K562 (cell line): ENCODE data around the gene DCAKD. TPM values are rescaled to one million over a fixed set of nuclear protein-coding genes. Genes with fewer than 3 reads are reported as not detected.

ENCODE experiments used
- ATAC-seq: fragments of 200-7000 bp; cut with Tn5 transposase; 3 replicates; pipeline ENCODE4 v1.9.1; 2020; ENCODE audit warnings: moderate library complexity
- BruUV-seq: library from RNA; stranded (reverse); fragments of 400-500 nt; replicated peaks from 2 replicates; lab custom pipeline; 2021; lab: Mats Ljungman, UMichigan
- CTCF ChIA-PET: fragments of 300-600 bp; formaldehyde crosslinking; extraction: SDS; loops from one replicate; lab custom pipeline; 2021; ENCODE audit warnings: low intra/inter-chr PET ratio; lab: Yijun Ruan, JAX
- POLR2A ChIA-PET: fragments of 300-600, 350-650 bp; sonication (Branson Sonifier 250); formaldehyde crosslinking; extraction: SDS; loops from one replicate; lab custom pipeline; 2021; ENCODE audit warnings: antibody characterized with exemption, inconsistent platforms; lab: Yijun Ruan, JAX
- DNase-seq, 4 experiments: peaks; one replicate each; pipeline versions ENCODE4 v3.0.0 to v3.0.0-alpha.2; 2011 to 2018; ENCODE audit warnings: low spot score in 3 of 4, mixed read lengths in 3 of 4; ENCODE audit errors: extremely low read depth in 1 of 4
- FAIRE-seq: peaks from 2 replicates; lab custom pipeline; 2011; peaks lifted over from hg19 to GRCh38; lab: Jason Lieb, UNC
- H2AFZ ChIP-seq: 2 replicates; pipeline ENCODE4 v1.6.0; 2011; ENCODE audit warnings: low read depth, low read length, control low read depth, inconsistent platforms
- H3K27ac ChIP-seq: fragments of 200-600 bp; 3 replicates; pipeline ENCODE4 v1.8.0; 2011; ENCODE audit warnings: low read depth, mild to moderate bottlenecking, control low read depth, inconsistent platforms, low read length, moderate library complexity, mixed read lengths; ENCODE audit errors: extremely low read depth
- H3K27me3 ChIP-seq, 2 experiments: fragments of 300-600 bp in 1 of 2; 2 replicates in 1 of 2; 3 replicates in 1 of 2; pipeline versions ENCODE4 v1.6.0 to v1.8.0; 2011; ENCODE audit warnings: inconsistent platforms in 2 of 2, low read length in 2 of 2, mild to moderate bottlenecking in 1 of 2, mixed read lengths in 1 of 2, moderate library complexity in 1 of 2; ENCODE audit not compliant: control insufficient read depth in 2 of 2, insufficient read depth in 2 of 2
- H3K36me3 ChIP-seq: fragments of 300-600 bp; 3 replicates; pipeline ENCODE4 v1.8.0; 2011; ENCODE audit warnings: mild to moderate bottlenecking, low read length, inconsistent platforms; ENCODE audit not compliant: control insufficient read depth, insufficient read depth
- H3K4me1 ChIP-seq, 2 experiments: fragments of 200-600 bp in 1 of 2; replicated peaks in 1 of 2; 2 replicates in 1 of 2; 3 replicates in 1 of 2; pipeline versions ENCODE4 v1.5.1 to v1.8.0; 2011; ENCODE audit warnings: inconsistent platforms in 2 of 2, low read length in 2 of 2, mild to moderate bottlenecking in 1 of 2, mixed read lengths in 1 of 2, moderate library complexity in 1 of 2; ENCODE audit not compliant: control insufficient read depth in 2 of 2, insufficient read depth in 2 of 2
- H3K4me2 ChIP-seq: 2 replicates; pipeline ENCODE4 v1.6.1; 2011; ENCODE audit warnings: low read length, control low read depth, inconsistent platforms, mixed read lengths; ENCODE audit not compliant: insufficient read depth
- H3K4me3 ChIP-seq: fragments of 200-600 bp; sonication (generic), shearing (Covaris generic); 2 replicates; pipeline ENCODE4 v1.5.1; 2016; ENCODE audit warnings: control low read depth, inconsistent platforms
- H3K79me2 ChIP-seq: fragments of 200-600 bp; 3 replicates; pipeline ENCODE4 v1.8.0; 2011; ENCODE audit warnings: low read length, inconsistent platforms; ENCODE audit not compliant: control insufficient read depth, insufficient read depth
- H3K9ac ChIP-seq, 2 experiments: 2 replicates each; pipeline versions ENCODE4 v1.6.0 to v1.6.1; 2011; ENCODE audit warnings: low read depth in 2 of 2, low read length in 2 of 2, control low read depth in 1 of 2, inconsistent platforms in 1 of 2, mild to moderate bottlenecking in 1 of 2, mixed read lengths in 1 of 2; ENCODE audit not compliant: insufficient read depth in 1 of 2
- H3K9me1 ChIP-seq: one replicate; pipeline ENCODE4 v1.6.0; 2011; ENCODE audit warnings: inconsistent platforms, mild to moderate bottlenecking, low read length, moderate library complexity; ENCODE audit not compliant: control insufficient read depth, insufficient read depth
- H3K9me3 ChIP-seq: replicated peaks from 2 replicates; pipeline ENCODE4 v1.5.1; 2011; ENCODE audit warnings: low read depth, low read length, inconsistent platforms; ENCODE audit not compliant: control insufficient read depth, insufficient read depth
- H4K20me1 ChIP-seq: replicated peaks from 2 replicates; pipeline ENCODE4 v1.6.1; 2011; ENCODE audit warnings: low read length, inconsistent platforms, mixed read lengths; ENCODE audit not compliant: control insufficient read depth, insufficient read depth
- ARID4B ChIP-seq: sonication (generic); formaldehyde crosslinking; IDR thresholded peaks from 2 replicates; pipeline ENCODE4 v1.8.0; 2022; ENCODE audit warnings: mild to moderate bottlenecking, missing genetic modification reagents
- ARNT ChIP-seq, 2 experiments: fragments of 450-650 bp; IDR thresholded peaks; 2 replicates each; pipeline ENCODE4 v1.6.1; 2016; ENCODE audit warnings: mild to moderate bottlenecking in 1 of 2
- ASH1L ChIP-seq: fragments of 450-650 bp; IDR thresholded peaks from 2 replicates; pipeline ENCODE4 v1.6.1; 2018; ENCODE audit warnings: borderline replicate concordance, mild to moderate bottlenecking, low read depth; ENCODE audit not compliant: partially characterized antibody
- BCOR ChIP-seq: fragments of 450-650 bp; IDR thresholded peaks from 2 replicates; pipeline ENCODE4 v1.6.1; 2016
- C11orf30 ChIP-seq: fragments of 450-650 bp; IDR thresholded peaks from 2 replicates; pipeline ENCODE4 v1.6.1; 2016; ENCODE audit warnings: low read depth, mild to moderate bottlenecking
- CC2D1A ChIP-seq: fragments of 450-650 bp; IDR thresholded peaks from 2 replicates; pipeline ENCODE4 v1.6.1; 2017; ENCODE audit warnings: mild to moderate bottlenecking
- CXXC5 ChIP-seq: fragments of 250-450 bp; sonication (Bioruptor Pico); IDR thresholded peaks from 2 replicates; pipeline ENCODE4 v1.8.0; 2022; ENCODE audit warnings: inconsistent platforms, mild to moderate bottlenecking, moderate library complexity
- FOXA1 ChIP-seq: fragments of 450-650 bp; IDR thresholded peaks from 2 replicates; pipeline ENCODE4 v1.6.1; 2016; ENCODE audit warnings: mild to moderate bottlenecking, borderline replicate concordance
- LEF1 ChIP-seq: fragments of 450-650 bp; IDR thresholded peaks from 2 replicates; pipeline ENCODE4 v1.6.1; 2016; ENCODE audit warnings: mild to moderate bottlenecking
- MCM2 ChIP-seq: fragments of 450-650 bp; IDR thresholded peaks from 2 replicates; pipeline ENCODE4 v1.6.1; 2017; ENCODE audit warnings: low read depth, mild to moderate bottlenecking
- NFIX ChIP-seq: fragments of 250-450 bp; sonication (Bioruptor Pico); IDR thresholded peaks from 2 replicates; pipeline ENCODE4 v1.4.0; 2020; ENCODE audit warnings: low read depth, mild to moderate bottlenecking, moderate library complexity
- SMARCE1 ChIP-seq: fragments of 450-650 bp; IDR thresholded peaks from 2 replicates; pipeline ENCODE4 v1.7.1; 2016; ENCODE audit warnings: mild to moderate bottlenecking
- USF2 ChIP-seq: sonication (generic); formaldehyde crosslinking; IDR thresholded peaks from 2 replicates; pipeline ENCODE4 v1.5.0; 2020; ENCODE audit warnings: missing genetic modification reagents
- ZBTB2 ChIP-seq: fragments of 450-650 bp; IDR thresholded peaks from 2 replicates; pipeline ENCODE4 v1.6.1; 2016; ENCODE audit warnings: antibody characterized with exemption
- ZNF316 ChIP-seq: fragments of 450-650 bp; IDR thresholded peaks from 2 replicates; pipeline ENCODE4 v1.6.1; 2016
- ZNF395 ChIP-seq: fragments of 200-800 bp; sonication (Bioruptor generic); IDR thresholded peaks from 2 replicates; pipeline ENCODE4 v1.6.1; 2017; ENCODE audit warnings: missing genetic modification characterization, missing compliant biosample characterization
- WGBS: fragments of 100-300 bp; shearing (Covaris generic); methylation state at CpG from one replicate; pipeline ENCODE4 v1.1.6; 2016; ENCODE audit warnings: low coverage, mixed read lengths; ENCODE audit not compliant: insufficient coverage; ENCODE audit errors: missing lambda C conversion rate; 5-methylcytosine and 5-hydroxymethylcytosine counted together
- in situ Hi-C: fragments of 300-500 bp; cut with MboI; formaldehyde crosslinking; loops from 4 replicates; pipeline ENCODE4 v1.15.0; 2018; ENCODE audit warnings: inconsistent platforms, mixed read lengths
- intact Hi-C: fragments of 100-400 bp; cut with micrococcal nuclease; formaldehyde crosslinking; loops from 2 replicates; pipeline ENCODE4 v1.14.2; 2022
- polyA plus RNA-seq, 8 experiments: library from polyadenylated mRNA; depleted of rRNA in 4 of 8; stranded (reverse) in 5 of 8; unstranded in 3 of 8; fragments of >200 nt; fragmentation: Nextera tagmentation in 2 of 8; fragmentation: Illumina TruSeq in 1 of 8; extraction: Ambion mirVana in 2 of 8; extraction: Trizol in 1 of 8; gene quantifications; 2 replicates each; pipeline versions ENCODE4 v1.2.1 to v1.2.3, GENCODE V29; 2011 to 2014; ENCODE audit warnings: inconsistent platforms in 1 of 8, missing spikeins in 1 of 8
- total RNA-seq, 7 experiments: library from RNA; depleted of rRNA in 6 of 7; stranded (reverse); fragments of >200 nt in 6 of 7; fragmentation: Illumina TruSeq in 2 of 7; extraction: Trizol in 2 of 7; gene quantifications; 2 replicates each; pipeline versions ENCODE4 v1.2.1 to v1.2.3, GENCODE V29; 2011 to 2021; ENCODE audit warnings: low replicate concordance in 1 of 7

Gene DCAKD
- total and polyA plus RNA-seq, 9 of the 15 experiments (the other 6 are each of a cell fraction or from before 2014, with no cell fraction given) = 7.9 to 35.5 (median 21.4) TPM

GRCh38 chr17:45063198-45063597 is 11.8 kb upstream of the DCAKD start:
- no CpG with 5 or more reads among the region's 1 CpG for WGBS
- FAIRE-seq (no peak), DNase-seq (peak in 1 of 4 experiments; percentile 45), ATAC-seq (no peak)
- H3K9me3 ChIP-seq = no peaks in the 10 kb centered on the region
- H3K79me2 ChIP-seq = peaks cover 92% of the 10 kb centered on the region
- intact Hi-C loops = no loop called here
- H3K36me3 ChIP-seq = peaks cover 51% of the 10 kb centered on the region
- H3K27me3 ChIP-seq = no peaks in the 10 kb centered on the region
- peak overlapping the region; percentile 72 for H3K27ac ChIP-seq
- POLR2A ChIA-PET = interaction anchor here (0.6 to 5.1 kb wide), 8 partner anchors 12 to 1386 kb away, joined by 3 to 62 read pairs (median 4); partner anchors contain the start of gene DCAKD
- in situ Hi-C loops = no loop called here
- H3K4me2 ChIP-seq = peak overlapping the region; percentile 91
- BruUV-seq = no TSS peak
- H2AFZ ChIP-seq = no peak overlapping the region
- peak overlapping the region; percentile 41 to 96 for H3K9ac ChIP-seq
- no peaks in the 10 kb centered on the region for H3K9me1 ChIP-seq
- peak overlapping the region; percentile 67 for H3K4me3 ChIP-seq
- CTCF ChIA-PET = no interaction called here
- peaks cover 7 to 12% of the 10 kb centered on the region in 2 experiments; a peak in 4 of 5 replicates for H3K4me1 ChIP-seq
- no peaks in the 10 kb centered on the region for H4K20me1 ChIP-seq
- TF ChIP-seq ARID4B (0 out of 2 replicates have a peak, but pooled peaks have one; percentile 24), CXXC5 (CRISPR knock-in tag) (0 out of 2 replicates have a peak, but pooled peaks have one; percentile 23), USF2 (CRISPR knock-in tag) (no peak), ASH1L (peak; percentile 23), C11orf30 (peak; percentile 70), LEF1 (peak; percentile 63; the same call in 1 of the 2 replicates), ARNT (IDR thresholded peaks at IDR 0.05) (peak in 1 of 2 experiments; percentile 45; a peak in 1 of 4 replicates), MCM2 (no peak), ZNF316 (peak; percentile 55), CC2D1A (0 out of 2 replicates have a peak, but pooled peaks have one; percentile 10), SMARCE1 (peak; percentile 90), ZBTB2 (peak; percentile 4; the same call in 1 of the 2 replicates), NFIX (CRISPR knock-in tag) (no peak), BCOR (0 out of 2 replicates have a peak, but pooled peaks have one; percentile 4), ZNF395 (CRISPR knock-in tag) (no peak), FOXA1 (no peak)
